ENCODE data around the gene ST8SIA5. TPM values are rescaled to one million over a fixed set of nuclear protein-coding genes. Genes with fewer than 3 reads are reported as not detected.
A peak's percentile ranks its signal among the peaks of the same experiment; 100 is the strongest.

ST8SIA5 gene
- total and polyA plus RNA-seq, 2 experiments from 2014 or later: not detected

- Histone ChIP-seq H3F3A (ENCODE audit: insufficient read depth) (peaks cover 9% of the 10 kb centered on the region; the same call in 1 of the 2 replicates), H2AFZ (no peak overlapping the region), H3K9me2 (ENCODE audit: insufficient read depth) (no peaks in the 10 kb centered on the region), H3K27me3 (replicated peaks; ENCODE audit: insufficient read depth) (0 out of 2 replicates have a peak, but pooled peaks cover 5% of the 10 kb centered on the region), H3K79me2 (ENCODE audit: insufficient read depth) (no peaks in the 10 kb centered on the region), H3K9me3 (ENCODE audit: low read depth) (no peaks in the 10 kb centered on the region), H3K9ac (no peak overlapping the region), H3K36me3 (ENCODE audit: low read depth) (no peaks in the 10 kb centered on the region), H3K27ac (no peak overlapping the region), H3K4me1 (ENCODE audit: insufficient read depth) (peaks cover 17% of the 10 kb centered on the region), H3K4me2 (ENCODE audit: unreplicated experiment) (peak overlapping the region; percentile 63), H4K20me1 (ENCODE audit: insufficient read depth) (no peaks in the 10 kb centered on the region), H3K4me3 (no peak overlapping the region)
- TF ChIP-seq EZH2phosphoT487 (IDR thresholded peaks at IDR 0.05; ENCODE audit: insufficient read depth, low read depth) (no peak), EZH2 (IDR thresholded peaks at IDR 0.05; ENCODE audit: insufficient read depth, poor library complexity, severe bottlenecking) (no peak)
- 8% methylated on average over 5 of the region's 5 CpGs for WGBS, 2 experiments (ENCODE audit: low coverage in 1 of 2, low lambda C conversion rate in 2 of 2, missing lambda C conversion rate in 2 of 2)
- in situ Hi-C loops (cut with MboI): no loop called here
- peak; percentile 95 for DNase-seq
Measured at GRCh38 chr18:46712406-46712805, 44.4 kb downstream of the ST8SIA5 start.

- H3K4me2 ChIP-seq (ENCODE audit: unreplicated experiment): no peak overlapping the region
- DNase-seq: no peak
- H3K79me2 ChIP-seq (ENCODE audit: insufficient read depth): no peaks in the 10 kb centered on the region
- H2AFZ ChIP-seq: no peak overlapping the region
- H3K9ac ChIP-seq: no peak overlapping the region
- H4K20me1 ChIP-seq (ENCODE audit: insufficient read depth): no peaks in the 10 kb centered on the region
- no peak overlapping the region for H3K4me3 ChIP-seq
- no peak overlapping the region for H3K27ac ChIP-seq
- no peaks in the 10 kb centered on the region for H3K9me2 ChIP-seq (ENCODE audit: insufficient read depth)
- in situ Hi-C loops (cut with MboI): no loop called here
- peaks cover 18% of the 10 kb centered on the region for H3F3A ChIP-seq (ENCODE audit: insufficient read depth)
- TF ChIP-seq EZH2 (IDR thresholded peaks at IDR 0.05; ENCODE audit: insufficient read depth, poor library complexity, severe bottlenecking): no peak
- no peak for TF ChIP-seq EZH2phosphoT487 (IDR thresholded peaks at IDR 0.05; ENCODE audit: insufficient read depth, low read depth)
- no peaks in the 10 kb centered on the region for H3K9me3 ChIP-seq (ENCODE audit: low read depth)
- 0 out of 2 replicates have a peak, but pooled peaks cover 5% of the 10 kb centered on the region for H3K27me3 ChIP-seq (replicated peaks; ENCODE audit: insufficient read depth)
- H3K36me3 ChIP-seq (ENCODE audit: low read depth): no peaks in the 10 kb centered on the region
- WGBS, 2 experiments (ENCODE audit: low coverage in 1 of 2, low lambda C conversion rate in 2 of 2, missing lambda C conversion rate in 2 of 2): 37% methylated on average over 10 to 11 of the region's 11 CpGs
- H3K4me1 ChIP-seq (ENCODE audit: insufficient read depth): peaks cover 21% of the 10 kb centered on the region
Measured at GRCh38 chr18:46711444-46711863, 45.4 kb downstream of the ST8SIA5 start.

DNA sequence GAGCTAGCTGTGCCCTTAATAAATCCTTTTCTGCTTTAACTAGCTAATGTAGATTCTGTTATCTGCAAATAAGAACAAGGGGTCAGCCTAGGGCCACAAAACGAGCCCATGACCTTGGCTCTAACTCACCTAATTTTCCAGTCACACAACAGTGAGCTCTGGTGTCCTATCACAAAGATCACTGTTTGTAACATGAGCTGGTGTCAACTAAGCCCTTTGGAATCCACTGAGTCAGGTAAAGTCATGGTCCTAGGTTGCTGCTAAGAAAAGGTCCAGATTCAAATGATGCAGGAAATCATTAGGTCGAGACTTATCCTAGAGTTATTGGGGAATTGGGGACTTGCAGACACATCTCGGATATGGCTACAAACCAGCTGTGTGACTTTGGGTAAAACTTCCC lies 49.9 kb downstream of the ST8SIA5 start:
- 55 to 59% methylated on average over 3 of the region's 3 CpGs for whole genome bisulfite sequencing, 2 experiments (ENCODE audit: low coverage in 1 of 2, low lambda C conversion rate in 2 of 2, missing lambda C conversion rate in 2 of 2)
- no peaks in the 10 kb centered on the region for H3K79me2 ChIP-seq (ENCODE audit: insufficient read depth)
- H3F3A ChIP-seq (ENCODE audit: insufficient read depth): peaks cover 17% of the 10 kb centered on the region
- in situ Hi-C loops (cut with MboI): no loop called here
- TF ChIP-seq EZH2 (IDR thresholded peaks at IDR 0.05; ENCODE audit: insufficient read depth, poor library complexity, severe bottlenecking) (no peak), EZH2phosphoT487 (IDR thresholded peaks at IDR 0.05; ENCODE audit: insufficient read depth, low read depth) (no peak)
- DNase-seq: peak; percentile 38
- no peak overlapping the region for H3K9ac ChIP-seq
- H2AFZ ChIP-seq: no peak overlapping the region
- H3K36me3 ChIP-seq (ENCODE audit: low read depth): no peaks in the 10 kb centered on the region
- no peaks in the 10 kb centered on the region for H3K9me2 ChIP-seq (ENCODE audit: insufficient read depth)
- H3K27me3 ChIP-seq (replicated peaks; ENCODE audit: insufficient read depth): no peaks in the 10 kb centered on the region
- no peaks in the 10 kb centered on the region for H3K9me3 ChIP-seq (ENCODE audit: low read depth)
- H3K4me3 ChIP-seq: no peak overlapping the region
- no peaks in the 10 kb centered on the region for H4K20me1 ChIP-seq (ENCODE audit: insufficient read depth)
- no peak overlapping the region for H3K4me2 ChIP-seq (ENCODE audit: unreplicated experiment)
- H3K4me1 ChIP-seq (ENCODE audit: insufficient read depth): peaks cover 11% of the 10 kb centered on the region
- no peak overlapping the region for H3K27ac ChIP-seq

- H3K36me3 ChIP-seq (ENCODE audit: low read depth): no peaks in the 10 kb centered on the region
- H3K4me1 ChIP-seq (ENCODE audit: insufficient read depth): peaks cover 4% of the 10 kb centered on the region; the same call in 1 of the 2 replicates
- no peak overlapping the region for H2AFZ ChIP-seq
- peaks cover 12% of the 10 kb centered on the region; the same call in 1 of the 2 replicates for H3F3A ChIP-seq (ENCODE audit: insufficient read depth)
- H3K9me3 ChIP-seq (ENCODE audit: low read depth): no peaks in the 10 kb centered on the region
- 17 to 23% methylated on average over 5 of the region's 5 CpGs for WGBS, 2 experiments (ENCODE audit: low coverage in 1 of 2, low lambda C conversion rate in 2 of 2, missing lambda C conversion rate in 2 of 2)
- no peaks in the 10 kb centered on the region for H3K27me3 ChIP-seq (replicated peaks; ENCODE audit: insufficient read depth)
- no peak overlapping the region for H3K4me2 ChIP-seq (ENCODE audit: unreplicated experiment)
- in situ Hi-C loops (cut with MboI): no loop called here
- no peak overlapping the region for H3K4me3 ChIP-seq
- TF ChIP-seq EZH2 (IDR thresholded peaks at IDR 0.05; ENCODE audit: insufficient read depth, poor library complexity, severe bottlenecking) (no peak), EZH2phosphoT487 (IDR thresholded peaks at IDR 0.05; ENCODE audit: insufficient read depth, low read depth) (no peak)
- no peaks in the 10 kb centered on the region for H3K9me2 ChIP-seq (ENCODE audit: insufficient read depth)
- H3K79me2 ChIP-seq (ENCODE audit: insufficient read depth): no peaks in the 10 kb centered on the region
- H4K20me1 ChIP-seq (ENCODE audit: insufficient read depth): no peaks in the 10 kb centered on the region
- no peak overlapping the region for H3K27ac ChIP-seq
- no peak for DNase-seq
- no peak overlapping the region for H3K9ac ChIP-seq
Measured at GRCh38 chr18:46705521-46705920, 51.3 kb downstream of the ST8SIA5 start.

All from GM23248 (cell line).